GM12891 (cell line): Measurements from ENCODE around the gene MEGF8.
A peak's percentile ranks its signal among the peaks of the same experiment; 100 is the strongest.

Experiments
- DNase-seq: peaks from one replicate; pipeline ENCODE4 v3.0.0; 2011; ENCODE audit warnings: low spot score; ENCODE audit not compliant: insufficient read length
- FAIRE-seq: peaks from 2 replicates; lab custom pipeline; 2011; peaks lifted over from hg19 to GRCh38; lab: Jason Lieb, UNC
- PAX5 ChIP-seq: IDR thresholded peaks from 2 replicates; pipeline ENCODE4 v1.6.1; 2011; ENCODE audit warnings: low read length, moderate library complexity, mild to moderate bottlenecking; ENCODE audit not compliant: insufficient read depth, severe bottlenecking
- POLR2A ChIP-seq: IDR thresholded peaks from 2 replicates; pipeline ENCODE4 v1.6.1; 2011; ENCODE audit warnings: low read depth, low read length, control low read depth
- POLR2AphosphoS5 ChIP-seq: IDR thresholded peaks from 2 replicates; pipeline ENCODE4 v1.6.1; 2011; ENCODE audit warnings: low read depth, low read length, control low read depth
- POU2F2 ChIP-seq: IDR thresholded peaks from 2 replicates; pipeline ENCODE4 v1.6.1; 2011; ENCODE audit warnings: low read depth, mild to moderate bottlenecking, control low read depth, low read length, moderate library complexity
- SPI1 ChIP-seq: IDR thresholded peaks from 2 replicates; pipeline ENCODE4 v1.6.1; 2011; ENCODE audit warnings: low read depth, low read length, control low read depth
- TAF1 ChIP-seq: IDR thresholded peaks from 2 replicates; pipeline ENCODE4 v1.6.1; 2011; ENCODE audit warnings: low read depth, low read length, control low read depth

Gene MEGF8

DNA sequence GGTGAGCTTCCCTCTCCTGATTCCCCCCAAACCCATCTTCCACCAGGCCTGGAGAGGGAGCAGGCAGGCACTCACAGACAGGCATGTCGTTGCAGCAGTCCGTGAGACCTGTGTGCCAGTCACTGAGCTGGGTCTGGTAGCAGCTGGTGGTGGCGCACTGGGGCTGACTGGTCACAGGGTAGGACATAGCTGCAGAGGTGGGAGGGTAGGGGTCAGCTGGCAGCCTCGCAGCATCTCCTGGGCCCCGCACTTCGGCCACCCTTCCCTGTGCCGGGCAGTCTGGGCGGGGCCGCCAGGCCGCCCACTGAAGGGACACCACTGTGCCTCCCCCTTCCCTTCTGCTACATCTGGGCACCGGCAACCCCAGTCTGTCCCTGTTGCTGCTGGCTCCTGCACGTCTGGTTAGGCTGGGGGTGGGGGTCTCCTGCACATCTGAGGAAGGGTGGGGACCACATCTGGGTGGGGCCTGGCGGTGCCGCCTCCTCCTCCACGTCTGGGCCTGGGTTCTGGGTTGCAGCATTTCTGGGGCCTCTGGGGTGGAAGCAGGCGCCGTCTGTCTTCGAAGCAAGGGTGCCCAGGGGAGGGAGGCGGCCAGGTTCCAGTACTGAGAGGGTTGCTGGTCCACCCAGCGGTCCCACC lies 63.5 kb downstream of the MEGF8 start:
- TF ChIP-seq TAF1 (no peak), PAX5 (no peak), POU2F2 (no peak), POLR2AphosphoS5 (no peak), POLR2A (no peak), SPI1 (no peak)
- no peak for DNase-seq
- no peak for FAIRE-seq

DNA sequence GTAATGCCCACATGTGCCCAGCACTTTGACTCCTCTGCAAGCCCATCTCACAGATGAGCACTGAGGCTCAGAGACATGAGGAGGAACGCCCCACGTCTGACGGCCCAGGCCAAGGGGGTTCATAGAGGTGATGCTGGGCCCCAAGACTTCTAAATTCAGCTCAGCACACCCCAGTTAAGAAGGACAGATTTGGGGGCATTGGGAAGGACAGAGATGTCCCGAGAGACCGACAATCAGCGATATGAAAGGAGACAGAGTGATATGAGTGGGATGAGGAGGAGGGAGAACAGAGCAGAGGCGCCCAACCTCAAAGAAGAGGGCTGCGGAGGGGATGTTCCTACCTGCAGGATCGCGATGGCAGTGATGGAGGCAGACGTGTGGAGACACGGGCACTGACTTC lies 64.5 kb downstream of the MEGF8 start, which contains the start of gene CNFN:
Gene CNFN, minus strand, starts transcription at position 399 of the 400 bp plus-strand sequence. CDS start 1,260 bp downstream, outside the sequence.
- DNase-seq (no peak), FAIRE-seq (no peak)
- TF ChIP-seq POLR2AphosphoS5, result no peak
- no peak for TF ChIP-seq POLR2A
- TF ChIP-seq POU2F2, result no peak
- no peak for TF ChIP-seq SPI1
- no peak for TF ChIP-seq TAF1
- TF ChIP-seq PAX5, result no peak

DNA sequence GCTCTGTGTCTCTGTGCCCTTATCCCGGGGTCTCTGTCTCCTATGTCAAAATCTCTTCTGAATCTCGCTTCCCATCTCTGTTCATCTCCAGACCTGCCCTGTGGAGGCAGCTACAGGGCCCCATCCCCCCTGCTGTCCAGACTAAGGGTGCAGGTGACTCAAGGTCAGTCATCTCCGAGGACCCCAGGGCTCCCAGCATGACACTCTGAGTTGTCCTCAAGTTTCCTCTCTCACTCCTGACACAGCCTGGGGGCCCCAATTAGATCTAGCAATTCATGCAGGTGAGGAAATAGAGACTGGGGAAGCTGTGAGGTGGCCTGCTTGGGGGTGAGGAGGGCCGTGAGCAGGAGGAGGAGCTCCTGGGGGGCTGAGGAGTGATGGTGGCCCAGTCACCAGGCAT lies 66.7 kb downstream of the MEGF8 start:
- DNase-seq, result no peak
- no peak for TF ChIP-seq POLR2AphosphoS5
- no peak for TF ChIP-seq TAF1
- no peak for TF ChIP-seq POLR2A
- no peak for TF ChIP-seq PAX5
- no peak for TF ChIP-seq POU2F2
- TF ChIP-seq SPI1, result no peak

DNA sequence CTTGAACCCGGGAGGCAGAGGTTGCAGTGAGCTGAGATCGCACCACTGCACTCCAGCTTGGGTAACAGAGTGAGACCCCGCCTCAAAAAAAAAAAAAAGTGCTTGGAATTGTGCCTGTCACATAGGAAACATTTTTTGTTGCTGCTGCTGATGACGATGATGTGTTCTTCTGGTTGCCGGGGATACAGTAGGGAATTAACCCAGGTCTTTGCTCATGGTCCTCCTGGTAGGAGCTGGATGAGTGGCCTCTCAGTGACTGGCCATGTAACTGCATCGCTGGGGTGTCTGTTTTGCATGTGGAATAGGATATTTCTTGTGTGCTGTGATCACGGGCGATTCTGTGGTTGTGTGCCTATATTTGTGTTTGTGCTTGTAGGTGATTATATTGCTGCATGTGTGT lies 69.3 kb downstream of the MEGF8 start:
- DNase-seq (no peak), FAIRE-seq (no peak)
- TF ChIP-seq SPI1 (no peak), TAF1 (no peak), PAX5 (no peak), POU2F2 (no peak), POLR2A (no peak)

More for the DNA sequence above, 66.7 kb downstream of the MEGF8 start:
- no peak for FAIRE-seq

DNA sequence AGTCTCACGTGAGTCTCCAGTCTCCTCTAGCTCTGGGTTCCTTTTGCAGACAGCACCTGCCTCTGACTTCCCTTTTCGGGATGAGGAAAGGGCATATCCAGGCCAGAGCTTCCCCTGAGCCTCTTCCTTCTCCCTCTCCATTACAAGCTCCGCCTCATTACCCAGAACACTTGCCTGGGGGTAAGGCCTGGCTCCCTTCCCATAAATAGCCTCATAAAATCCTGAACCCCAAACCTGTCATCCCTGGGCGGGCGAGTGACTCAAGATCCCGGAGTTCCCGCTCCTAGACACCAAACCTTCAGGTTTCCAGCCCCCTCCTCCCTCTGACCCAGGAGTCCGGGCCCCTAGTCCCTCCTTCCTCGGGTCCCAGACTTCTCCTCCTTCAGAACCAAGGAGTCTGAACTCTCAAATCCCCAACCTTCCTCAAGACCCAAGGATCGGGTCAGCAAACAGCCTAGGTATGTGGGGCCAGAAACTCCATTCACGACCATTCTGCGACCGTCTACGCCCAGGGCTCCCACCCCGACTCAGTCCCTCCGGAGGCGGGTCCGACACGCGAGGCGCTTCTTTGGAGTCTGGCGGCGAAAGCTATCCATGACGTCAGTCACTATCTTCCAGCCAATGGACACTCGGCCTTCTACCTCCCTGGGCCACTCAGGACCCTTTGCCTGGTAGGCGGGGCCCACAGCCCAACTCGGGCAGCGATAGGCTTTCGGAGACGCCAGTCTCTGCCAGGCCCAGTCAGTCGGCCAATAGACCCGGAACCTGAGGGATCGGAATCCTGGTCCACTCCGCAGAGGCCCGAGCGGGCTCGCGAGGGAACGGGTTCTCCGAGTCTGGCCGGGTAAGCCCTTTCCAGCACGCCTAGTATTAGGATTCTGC lies 71.2 kb downstream of the MEGF8 start:
- FAIRE-seq (peak; percentile 99), DNase-seq (peak; percentile 100)
- TF ChIP-seq PAX5, result no peak
- TF ChIP-seq SPI1, result peak; percentile 19; the same call in 1 of the 2 replicates
- peak; percentile 84 for TF ChIP-seq POLR2AphosphoS5
- peak; percentile 84 for TF ChIP-seq POLR2A
- TF ChIP-seq TAF1, result peak; percentile 49; the same call in 1 of the 2 replicates
- TF ChIP-seq POU2F2, result peak; percentile 44; the same call in 1 of the 2 replicates

DNA sequence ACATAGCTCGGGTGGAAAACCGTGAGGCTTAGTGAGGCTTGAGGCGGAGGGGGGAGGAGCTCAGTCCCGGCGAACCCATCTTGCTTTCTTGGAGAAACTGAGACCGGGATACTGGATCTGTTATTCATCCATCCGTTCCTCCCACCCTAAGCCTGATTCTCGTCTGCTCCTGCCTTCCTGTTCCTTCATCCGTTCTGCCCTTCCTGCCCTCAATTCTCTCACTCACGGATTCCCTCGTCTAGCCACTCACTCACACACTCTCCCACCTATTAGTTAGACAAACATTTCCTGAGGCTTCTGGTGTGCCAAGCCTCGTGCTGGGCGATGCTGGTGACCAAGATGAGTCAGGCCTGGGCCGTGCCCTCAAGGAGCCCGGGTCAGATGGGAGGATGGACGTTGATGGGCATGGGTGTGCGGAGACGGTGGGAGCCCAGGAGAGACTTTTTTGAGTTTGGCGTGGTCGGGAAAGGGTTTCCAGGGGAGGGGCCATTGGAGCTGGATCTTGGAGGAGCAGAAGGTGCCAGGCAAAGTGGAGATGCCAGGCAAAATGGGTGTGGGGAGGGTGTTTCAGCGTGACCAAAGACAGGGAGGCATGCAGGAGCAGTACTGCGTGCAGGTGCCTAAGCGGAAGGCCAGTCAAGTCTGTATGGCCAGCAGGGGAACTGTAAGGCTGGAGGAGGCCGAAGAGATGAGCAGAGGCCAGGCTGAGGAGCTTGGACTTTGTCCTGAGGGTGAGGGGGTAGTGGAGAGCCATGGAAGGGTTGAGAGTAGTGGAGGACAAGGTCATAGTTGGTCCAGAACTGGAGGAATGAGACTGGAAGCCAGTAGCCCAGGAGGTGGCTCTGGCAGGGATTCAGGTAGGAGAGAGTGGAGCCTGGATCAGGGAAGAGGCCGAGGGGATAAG lies 72.1 kb downstream of the MEGF8 start:
- no peak for DNase-seq
- TF ChIP-seq POLR2AphosphoS5, result no peak
- no peak for TF ChIP-seq POLR2A
- no peak for TF ChIP-seq SPI1
- no peak for TF ChIP-seq PAX5
- no peak for TF ChIP-seq TAF1
- no peak for TF ChIP-seq POU2F2
- no peak for FAIRE-seq

DNA sequence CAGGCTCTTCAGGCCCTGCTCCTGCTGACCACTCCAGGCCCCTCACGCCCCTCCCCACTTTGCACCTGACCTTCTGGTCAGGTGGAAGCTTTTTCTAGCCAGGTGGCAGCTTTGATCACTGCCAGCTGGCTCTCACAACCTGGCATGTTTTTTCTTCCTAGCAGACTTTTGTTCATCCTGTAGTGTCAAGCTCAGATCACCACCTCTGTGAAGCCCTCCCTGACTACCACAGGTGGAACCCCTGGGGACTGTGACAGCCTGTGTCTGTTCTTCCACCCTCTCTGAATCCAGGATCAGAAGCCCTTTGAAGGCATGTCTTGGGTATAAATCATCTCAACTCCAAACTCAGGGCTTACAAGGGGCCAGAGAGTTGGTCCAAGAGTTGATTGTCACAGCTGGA lies 75.0 kb downstream of the MEGF8 start:
- FAIRE-seq (no peak), DNase-seq (no peak)
- TF ChIP-seq SPI1, result no peak
- no peak for TF ChIP-seq PAX5
- no peak for TF ChIP-seq POU2F2
- TF ChIP-seq POLR2AphosphoS5, result no peak
- TF ChIP-seq POLR2A, result no peak
- no peak for TF ChIP-seq TAF1

DNA sequence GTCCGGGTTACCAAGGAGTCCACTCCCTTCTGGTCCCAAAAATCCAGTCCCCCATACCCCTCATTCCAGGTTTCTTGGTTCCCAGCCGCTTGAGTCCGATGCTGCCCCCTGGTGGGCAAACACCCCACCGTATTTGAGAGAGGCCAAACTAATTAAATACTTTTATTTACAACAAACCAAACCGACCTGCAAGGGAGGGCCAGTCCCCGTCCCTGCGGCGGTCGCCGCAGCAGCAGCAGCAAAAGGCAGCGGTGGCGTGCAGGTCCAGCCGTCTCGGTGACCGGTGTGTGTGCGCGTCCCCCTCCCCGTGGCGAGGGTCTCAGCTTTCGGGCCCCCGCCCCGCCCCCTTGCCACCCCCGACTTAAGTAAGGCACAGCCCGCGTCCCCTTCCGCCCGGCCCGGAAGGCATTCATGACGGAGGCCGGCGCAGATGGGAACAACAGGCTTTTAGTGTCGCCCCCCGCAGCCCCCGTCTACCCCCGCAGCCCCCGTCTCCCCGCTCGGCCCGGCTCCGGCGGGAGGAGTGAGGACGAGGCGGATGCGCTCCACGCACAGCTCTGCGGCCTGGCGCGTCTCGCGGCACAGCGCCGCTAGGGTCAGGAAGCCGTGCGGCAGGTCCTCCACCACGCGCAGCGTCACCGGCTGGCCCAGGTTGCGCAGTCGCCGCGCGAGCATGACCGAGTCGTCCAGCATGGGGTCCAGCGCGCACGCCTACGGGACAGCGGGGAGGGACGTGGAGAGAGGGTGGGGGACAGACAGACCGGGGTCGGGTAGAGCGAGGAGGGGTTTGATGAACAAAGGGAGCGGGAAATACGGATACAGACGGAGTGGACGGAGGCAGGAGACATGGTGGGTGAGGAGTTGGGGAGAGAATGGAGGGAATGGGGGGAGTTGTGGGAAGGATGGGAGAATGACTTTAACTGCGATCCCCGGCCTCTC lies 76.2 kb downstream of the MEGF8 start:
- FAIRE-seq (peak; percentile 93), DNase-seq (peak; percentile 71)

More for the DNA sequence above, 76.2 kb downstream of the MEGF8 start:
- TF ChIP-seq PAX5 (no peak), POLR2AphosphoS5 (no peak), SPI1 (no peak), POU2F2 (no peak), POLR2A (no peak; the same call in 1 of the 2 replicates), TAF1 (no peak)
